Stomach smooth muscle (tissue), 2 donors: ENCODE data around the gene SLC39A1.
"Not testable (repeated sequence)": the region's sequence is repeated elsewhere in the genome, so short reads cannot be mapped to it uniquely, and the experiment has no call there.

Experiments used
- H3K27ac ChIP-seq: one replicate; pipeline ENCODE4 v1.7.0; 2013; ENCODE audit warnings: mild to moderate bottlenecking, low read length, inconsistent platforms
- H3K27me3 ChIP-seq, 2 donors: one replicate each; pipeline ENCODE4 v1.7.0; 2013; ENCODE audit warnings: low read length in 2 of 2; ENCODE audit not compliant: insufficient read depth in 2 of 2, control insufficient read depth in 1 of 2
- H3K36me3 ChIP-seq, 2 donors: one replicate each; pipeline ENCODE4 v1.7.0; 2013; ENCODE audit warnings: low read length in 2 of 2; ENCODE audit not compliant: control insufficient read depth in 2 of 2, insufficient read depth in 2 of 2
- H3K4me1 ChIP-seq: one replicate; pipeline ENCODE4 v1.7.0; 2013; ENCODE audit warnings: low read length; ENCODE audit not compliant: control insufficient read depth, insufficient read depth
- H3K4me3 ChIP-seq, 2 donors: one replicate each; pipeline ENCODE4 v1.7.0; 2013; ENCODE audit warnings: low read length in 2 of 2
- H3K9ac ChIP-seq, 2 donors: one replicate each; pipeline ENCODE4 v1.7.0; 2013; ENCODE audit warnings: low read length in 2 of 2, mild to moderate bottlenecking in 1 of 2
- H3K9me3 ChIP-seq, 2 donors: one replicate each; pipeline ENCODE4 v1.7.0; 2013; ENCODE audit warnings: low read length in 2 of 2; ENCODE audit not compliant: control insufficient read depth in 2 of 2
- donor health status: healthy.
- donor health status: Pancreatic carcinoma.

SLC39A1 gene

DNA sequence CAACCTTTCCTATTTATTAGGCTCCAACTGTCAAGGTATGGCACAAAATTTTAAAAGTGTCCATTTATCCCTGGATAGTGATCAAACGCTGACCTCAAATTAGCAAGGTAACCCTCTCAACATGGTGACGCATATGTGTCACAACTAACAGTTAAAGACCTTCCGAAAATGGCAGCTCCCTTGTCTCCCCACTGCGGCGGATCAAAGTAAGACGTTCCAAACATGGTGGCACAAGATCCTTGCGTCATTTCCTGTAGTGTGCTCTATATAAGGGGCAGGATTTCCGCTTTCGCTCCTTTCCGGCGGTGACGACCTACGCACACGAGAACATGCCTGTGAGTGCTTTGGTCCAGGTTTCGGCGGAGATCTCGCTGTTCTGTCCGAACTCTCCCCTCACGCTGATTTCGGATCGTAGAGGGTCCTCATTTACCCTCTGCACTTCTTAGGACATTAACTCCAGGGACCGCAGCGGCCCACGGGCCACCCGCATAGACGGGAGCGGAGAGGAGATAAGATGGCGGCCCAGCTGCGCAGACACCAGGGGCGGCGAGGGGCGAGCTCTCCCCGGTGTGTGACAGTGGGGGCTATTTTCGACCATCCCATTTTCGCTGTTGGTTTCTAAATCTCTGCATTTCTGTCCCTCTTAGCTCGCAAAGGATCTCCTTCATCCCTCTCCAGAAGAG is 27.3 kb upstream of the SLC39A1 start, which contains the start of gene RPS27:
RPS27 (plus strand) TSS at position 295 of the 683 bp plus-strand sequence; CDS start at position 330, 35 bp downstream.
- H3K4me3 ChIP-seq: peak within 1 kb of the TSS; percentile 67 to 99
- peak within 1 kb of the TSS; percentile 96 for H3K27ac ChIP-seq
- peaks cover 26% of the 10 kb centered on the region for H3K4me1 ChIP-seq
- no peaks in the 10 kb centered on the region for H3K9me3 ChIP-seq
- H3K9ac ChIP-seq: peak within 1 kb of the TSS; percentile 87 to 98
- H3K36me3 ChIP-seq: peaks cover 11 to 18% of the 10 kb centered on the region in 2 donors
- no peaks in the 10 kb centered on the region for H3K27me3 ChIP-seq

DNA sequence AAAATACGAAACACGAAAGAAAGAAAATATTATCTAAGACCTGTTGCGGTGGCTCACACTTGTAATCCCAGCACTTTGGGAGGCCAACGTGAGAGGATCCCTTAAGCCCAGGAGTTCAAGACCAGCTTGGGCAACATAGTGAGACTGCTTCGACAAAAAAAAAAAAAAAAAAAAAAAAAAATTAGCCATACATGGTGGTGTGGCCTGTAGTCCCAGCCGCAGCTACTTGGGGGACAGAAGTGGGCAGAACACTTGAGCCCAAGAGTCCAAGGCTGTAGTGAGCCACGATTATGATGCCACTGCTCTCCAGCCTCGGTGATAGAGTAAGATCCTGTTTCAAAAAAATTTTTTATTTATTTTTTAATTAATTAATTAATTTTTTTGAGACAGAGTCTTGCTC is 24.3 kb upstream of the SLC39A1 start:
- Histone ChIP-seq H3K27me3 (no peaks in the 10 kb centered on the region), H3K9me3 (no peaks in the 10 kb centered on the region), H3K36me3 (peaks cover 2 to 11% of the 10 kb centered on the region in 2 donors), H3K9ac (no peak overlapping the region), H3K27ac (no peak overlapping the region), H3K4me1 (peaks cover 24% of the 10 kb centered on the region), H3K4me3 (no peak overlapping the region)

DNA sequence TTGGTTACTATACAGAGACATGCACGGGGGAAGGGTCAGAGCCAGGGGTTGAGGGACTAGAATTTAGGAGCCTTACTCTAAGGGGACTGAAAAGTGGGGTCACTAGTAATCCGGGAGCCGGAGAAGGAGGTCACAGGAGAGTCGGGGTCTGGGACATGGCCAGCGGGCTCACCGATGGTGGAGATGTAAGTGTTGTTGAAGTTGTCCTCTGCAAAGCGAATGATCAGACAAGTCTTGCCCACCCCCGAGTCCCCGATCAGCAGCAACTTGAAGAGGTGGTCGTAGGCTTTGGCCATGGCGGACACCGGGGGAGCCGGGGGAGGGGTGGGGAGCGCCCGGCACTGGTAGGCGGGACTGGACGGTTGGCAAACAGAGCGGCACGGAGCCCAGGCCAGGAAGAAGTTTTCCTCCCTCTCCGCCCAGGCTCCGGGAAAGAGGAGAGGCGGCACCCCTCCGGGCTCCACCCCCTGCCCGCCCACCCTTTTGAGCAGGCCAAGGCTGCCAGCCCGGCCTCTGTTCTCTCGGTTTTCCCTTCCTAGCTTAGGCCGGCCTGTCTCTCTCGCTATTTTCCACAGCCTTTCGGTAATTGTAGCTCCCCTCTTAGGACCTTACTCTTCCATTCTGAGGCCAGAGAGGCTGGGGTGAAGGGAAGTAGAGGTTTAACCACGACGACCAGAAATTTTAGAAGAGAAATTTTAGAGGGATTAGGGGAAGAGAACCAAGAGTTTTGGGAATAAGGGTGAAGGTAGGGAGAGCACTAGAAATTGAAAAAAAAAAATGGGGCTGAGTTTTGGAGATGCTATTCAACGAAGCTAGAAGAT is 22.8 kb upstream of the SLC39A1 start, which contains the start of gene RAB13:
RAB13 (minus strand) TSS at position 399 of the 821 bp plus-strand sequence; CDS start at position 296, 103 bp downstream.
- Histone ChIP-seq H3K36me3 (peaks cover 2 to 8% of the 10 kb centered on the region in 2 donors), H3K27me3 (no peaks in the 10 kb centered on the region), H3K27ac (peak within 1 kb of the TSS; percentile 74), H3K4me3 (peak within 1 kb of the TSS; percentile 83 to 87), H3K9ac (peak within 1 kb of the TSS; percentile 83 to 86), H3K4me1 (peaks cover 12% of the 10 kb centered on the region), H3K9me3 (no peaks in the 10 kb centered on the region)

DNA sequence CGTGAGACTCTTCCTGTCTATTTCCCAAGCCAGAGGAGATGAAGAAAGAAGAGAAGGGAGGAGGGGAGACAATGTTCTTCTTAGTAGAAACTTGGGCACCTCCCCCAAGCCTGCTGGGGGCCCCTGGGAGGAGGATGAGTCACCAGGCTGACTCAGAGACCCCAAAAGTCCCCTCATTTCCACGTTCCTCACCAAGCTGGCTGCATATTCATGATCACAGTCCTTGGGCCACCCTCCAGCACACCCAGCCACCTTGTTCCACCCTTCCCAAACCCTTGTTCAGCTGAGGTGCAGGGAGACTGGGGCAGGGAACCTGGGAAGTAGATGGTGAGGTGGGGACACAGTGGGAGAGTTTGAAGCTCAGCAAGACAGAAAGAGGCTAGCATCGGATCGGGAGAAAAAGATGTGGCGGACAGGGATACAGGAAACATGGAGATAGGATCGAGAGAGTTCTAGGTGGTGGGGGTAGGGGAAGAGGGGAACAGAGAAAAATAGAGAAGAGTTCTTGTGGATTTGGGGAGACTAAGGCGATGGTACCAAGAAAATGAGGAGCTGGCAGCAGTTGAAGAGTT is 22.1 kb upstream of the SLC39A1 start:
- H3K27me3 ChIP-seq: no peaks in the 10 kb centered on the region
- H3K9ac ChIP-seq: peak overlapping the region; percentile 82 to 83
- peak overlapping the region; percentile 83 to 87 for H3K4me3 ChIP-seq
- H3K9me3 ChIP-seq: no peaks in the 10 kb centered on the region
- H3K36me3 ChIP-seq: peaks cover 4 to 8% of the 10 kb centered on the region in 2 donors
- H3K27ac ChIP-seq: peak overlapping the region; percentile 66
- peaks cover 12% of the 10 kb centered on the region for H3K4me1 ChIP-seq

DNA sequence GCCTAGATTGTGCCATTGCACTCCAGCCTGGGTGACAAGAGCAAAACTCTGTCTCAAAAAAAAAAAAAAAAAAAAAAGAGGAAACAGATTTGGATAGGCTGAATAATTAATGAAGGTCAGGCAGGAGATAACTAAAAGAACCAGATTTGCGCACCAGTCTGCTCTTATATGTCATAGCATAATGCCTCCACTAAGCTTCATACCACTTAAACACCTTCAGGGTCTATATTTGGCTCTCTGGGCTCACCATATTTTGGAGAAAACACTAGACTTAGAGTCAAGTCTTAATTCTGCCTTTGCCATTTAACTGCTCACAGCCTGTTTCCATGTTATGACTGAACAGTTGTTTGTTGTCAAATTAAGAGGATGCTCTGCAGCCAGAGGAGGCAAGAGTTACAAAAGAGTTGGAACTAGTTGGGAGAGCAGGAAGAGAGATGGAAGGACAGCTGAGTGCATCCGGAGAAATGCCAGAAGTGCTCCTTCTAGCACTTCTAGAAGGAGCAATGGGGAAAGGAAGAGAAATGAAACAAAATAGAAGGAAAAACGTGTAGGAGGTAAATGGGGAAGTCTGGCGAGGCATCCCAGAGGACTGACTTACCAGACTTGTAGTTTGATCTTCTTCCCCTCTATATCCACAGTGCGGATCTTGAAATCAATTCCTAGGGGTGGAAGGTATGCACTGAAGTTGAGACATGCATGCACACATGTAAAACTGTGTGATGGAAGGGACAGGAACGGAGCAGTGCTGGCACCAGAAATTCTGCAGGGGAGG is 21.0 kb upstream of the SLC39A1 start:
- Histone ChIP-seq H3K9ac (peak overlapping the region in 1 of 2 donors; percentile 83), H3K27me3 (no peaks in the 10 kb centered on the region), H3K4me3 (no peak overlapping the region), H3K4me1 (peaks cover 12% of the 10 kb centered on the region), H3K27ac (peak overlapping the region; percentile 66), H3K9me3 (no peaks in the 10 kb centered on the region), H3K36me3 (peaks cover 4 to 8% of the 10 kb centered on the region in 2 donors)

DNA sequence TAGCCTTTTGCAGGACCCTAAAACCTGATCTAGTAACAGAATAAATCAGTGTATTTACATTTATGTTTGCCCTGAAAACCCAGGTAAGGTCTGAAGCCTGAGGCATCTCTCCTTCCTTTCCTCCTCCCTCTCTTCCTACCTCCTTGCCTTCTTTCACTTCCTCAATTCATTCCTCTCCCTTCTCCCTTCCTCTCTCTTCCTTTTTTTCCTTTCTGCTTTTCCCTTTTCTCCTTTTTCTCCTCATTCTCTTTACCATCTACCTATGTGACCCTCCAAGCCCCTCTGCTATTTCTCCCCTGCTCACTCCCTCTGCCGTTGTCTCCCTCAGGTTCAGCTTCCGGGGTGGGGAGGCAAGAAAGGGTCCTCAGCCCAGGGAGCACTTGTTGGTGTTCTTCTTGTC is 18.4 kb upstream of the SLC39A1 start:
- not testable (repeated sequence) for H3K9ac ChIP-seq, H3K27me3 ChIP-seq, H3K27ac ChIP-seq, H3K9me3 ChIP-seq, H3K4me3 ChIP-seq
- H3K36me3 ChIP-seq: peaks cover 4 to 10% of the 10 kb centered on the region in 2 donors
- H3K4me1 ChIP-seq: peaks cover 17% of the 10 kb centered on the region

DNA sequence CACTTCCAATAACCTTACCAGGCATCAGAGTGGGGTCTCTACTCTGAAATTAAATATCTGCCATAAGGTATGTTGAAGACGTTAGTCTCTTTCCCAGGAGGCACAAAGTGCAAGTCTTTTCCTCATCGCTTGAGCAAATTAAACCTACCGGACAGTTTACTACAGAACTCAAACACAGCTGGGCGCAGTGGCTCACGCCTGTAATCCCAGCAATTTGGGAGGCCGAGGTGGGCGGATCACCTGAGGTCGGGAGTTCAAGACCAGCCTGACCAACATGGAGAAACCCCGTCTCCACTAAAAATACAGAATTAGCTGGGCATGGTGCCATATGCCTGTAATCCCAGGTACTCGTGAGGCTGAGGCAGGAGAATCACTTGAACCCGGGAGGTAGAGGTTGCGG is 15.8 kb upstream of the SLC39A1 start:
- Histone ChIP-seq H3K4me1 (peaks cover 19% of the 10 kb centered on the region), H3K36me3 (peaks cover 11 to 20% of the 10 kb centered on the region in 2 donors)
- not testable (repeated sequence) for H3K9ac ChIP-seq, H3K27me3 ChIP-seq, H3K4me3 ChIP-seq, H3K9me3 ChIP-seq, H3K27ac ChIP-seq

DNA sequence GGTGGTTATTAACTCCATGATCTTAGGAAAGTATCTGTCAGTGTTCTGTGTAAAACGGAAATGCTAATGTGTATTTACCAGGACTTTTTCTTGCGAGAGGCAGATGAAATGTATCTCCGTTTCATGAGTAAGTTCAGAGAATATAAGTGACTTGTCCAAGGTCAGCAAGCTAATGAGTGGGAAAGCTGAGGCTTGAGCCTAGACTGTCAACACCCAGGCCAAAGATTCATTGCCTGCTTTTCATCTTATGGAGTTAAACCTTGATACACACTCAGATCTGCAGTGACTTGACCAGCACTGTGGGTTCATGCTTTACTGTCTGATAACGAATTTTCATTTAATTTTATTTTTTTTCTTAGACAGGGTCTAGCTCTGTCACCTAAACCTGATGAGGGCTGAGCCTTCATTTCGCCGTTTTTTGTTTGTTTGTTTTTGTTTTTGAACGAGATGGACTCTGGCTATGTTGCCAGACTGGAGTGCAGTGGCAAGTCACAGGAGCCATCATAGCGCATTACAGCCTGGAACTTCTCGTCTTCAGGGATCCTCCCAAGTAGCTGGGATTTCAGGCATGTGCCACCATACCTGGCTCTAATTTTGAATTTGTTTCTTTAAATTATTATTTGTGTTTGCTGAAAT is 15.1 kb upstream of the SLC39A1 start:
- peak overlapping the region; percentile 82 to 98 for H3K4me3 ChIP-seq
- H3K9me3 ChIP-seq: no peaks in the 10 kb centered on the region
- H3K27me3 ChIP-seq: no peaks in the 10 kb centered on the region
- no peak overlapping the region for H3K9ac ChIP-seq
- peaks cover 19% of the 10 kb centered on the region for H3K4me1 ChIP-seq
- H3K27ac ChIP-seq: peak overlapping the region; percentile 78
- peaks cover 16 to 27% of the 10 kb centered on the region in 2 donors for H3K36me3 ChIP-seq

DNA sequence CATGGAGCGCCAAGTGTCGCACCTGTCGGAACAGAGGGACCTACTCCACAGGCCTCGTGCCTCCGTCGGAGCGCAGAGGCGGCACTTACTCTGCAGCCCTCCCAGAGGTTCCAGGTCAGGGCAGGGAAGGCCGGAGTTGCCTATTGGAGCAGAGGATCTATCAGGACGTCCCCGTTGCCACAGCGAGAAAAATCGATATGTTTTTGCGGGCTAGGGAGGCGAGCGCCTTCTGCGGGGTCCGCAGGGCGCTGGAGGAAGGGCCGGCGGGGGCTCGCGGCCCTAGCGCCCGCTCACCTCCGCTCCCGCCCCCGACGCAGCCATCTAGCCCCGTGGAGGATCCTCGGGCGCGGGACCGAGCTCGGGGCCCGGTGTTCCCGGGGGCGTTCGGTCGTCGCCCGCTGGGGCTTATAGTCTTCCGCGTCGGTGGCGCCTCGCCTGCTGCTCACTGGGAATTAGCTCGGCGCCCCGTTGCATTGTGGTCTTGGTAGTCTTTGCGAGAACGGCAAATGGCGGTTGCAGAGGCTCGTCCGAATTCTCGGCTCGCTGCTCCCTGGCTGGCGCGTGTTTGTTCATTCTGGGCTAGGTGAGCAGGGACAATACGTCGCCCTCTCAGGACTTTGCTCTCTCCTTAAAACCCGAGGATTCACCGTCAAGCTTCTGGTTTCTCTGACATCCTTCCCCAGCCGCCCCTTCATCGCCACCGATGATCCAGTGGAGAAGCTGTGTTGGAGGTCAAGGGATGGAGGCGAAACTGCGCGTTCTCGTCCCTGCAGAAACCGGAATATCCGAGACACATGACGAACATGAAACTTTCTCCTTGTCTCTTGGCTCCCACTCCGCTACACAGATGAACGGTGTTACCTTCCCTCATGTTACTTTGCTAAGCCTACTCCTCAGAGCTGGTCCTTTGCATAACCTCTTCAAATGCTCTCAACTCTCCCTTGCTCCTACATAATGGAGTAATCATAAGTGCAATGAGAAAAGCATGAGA is 14.2 kb upstream of the SLC39A1 start, which contains the start of gene JTB:
JTB (minus strand) TSS at position 425 of the 991 bp plus-strand sequence; CDS start at position 3, 422 bp downstream.
- Histone ChIP-seq H3K4me3 (peak within 1 kb of the TSS; percentile 82 to 98), H3K36me3 (peaks cover 16 to 30% of the 10 kb centered on the region in 2 donors), H3K4me1 (peaks cover 20% of the 10 kb centered on the region), H3K9ac (peak within 1 kb of the TSS; percentile 80 to 90), H3K9me3 (no peaks in the 10 kb centered on the region), H3K27me3 (no peaks in the 10 kb centered on the region), H3K27ac (peak within 1 kb of the TSS; percentile 78)
